GM12891 (cell line): ENCODE results near the gene ZNF644.

Source experiments
- DNase-seq: peaks from one replicate; pipeline ENCODE4 v3.0.0; 2011; ENCODE audit warnings: low spot score; ENCODE audit not compliant: insufficient read length
- FAIRE-seq: peaks from 2 replicates; lab custom pipeline; 2011; peaks lifted over from hg19 to GRCh38; lab: Jason Lieb, UNC
- PAX5 ChIP-seq: IDR thresholded peaks from 2 replicates; pipeline ENCODE4 v1.6.1; 2011; ENCODE audit warnings: low read length, moderate library complexity, mild to moderate bottlenecking; ENCODE audit not compliant: insufficient read depth, severe bottlenecking
- POLR2A ChIP-seq: IDR thresholded peaks from 2 replicates; pipeline ENCODE4 v1.6.1; 2011; ENCODE audit warnings: low read depth, low read length, control low read depth
- POLR2AphosphoS5 ChIP-seq: IDR thresholded peaks from 2 replicates; pipeline ENCODE4 v1.6.1; 2011; ENCODE audit warnings: low read depth, low read length, control low read depth
- POU2F2 ChIP-seq: IDR thresholded peaks from 2 replicates; pipeline ENCODE4 v1.6.1; 2011; ENCODE audit warnings: low read depth, mild to moderate bottlenecking, control low read depth, low read length, moderate library complexity
- SPI1 ChIP-seq: IDR thresholded peaks from 2 replicates; pipeline ENCODE4 v1.6.1; 2011; ENCODE audit warnings: low read depth, low read length, control low read depth
- TAF1 ChIP-seq: IDR thresholded peaks from 2 replicates; pipeline ENCODE4 v1.6.1; 2011; ENCODE audit warnings: low read depth, low read length, control low read depth

The ZNF644 gene

DNA sequence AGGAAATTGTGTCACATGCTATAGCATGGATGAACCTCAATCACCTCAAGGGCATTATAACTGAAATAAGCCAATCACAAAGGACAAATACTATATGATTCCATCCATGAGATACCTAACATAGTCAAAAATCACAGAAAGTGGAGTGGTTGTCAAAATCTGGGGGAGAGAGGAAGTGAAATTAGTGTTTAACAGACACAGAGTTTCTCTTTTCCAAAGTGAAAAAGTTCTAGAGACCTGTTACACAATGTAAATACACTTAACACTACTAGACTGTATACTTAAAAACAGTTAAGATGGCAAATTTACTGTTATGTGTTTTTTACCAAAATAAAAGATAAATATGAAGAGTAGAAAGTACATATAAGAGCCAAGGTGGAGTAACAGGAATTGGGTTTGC lies 31.8 kb downstream of the ZNF644 start:
- no peak for TF ChIP-seq PAX5
- TF ChIP-seq POLR2A: no peak
- no peak for TF ChIP-seq TAF1
- TF ChIP-seq POU2F2: no peak
- peak; percentile 93 for TF ChIP-seq SPI1
- TF ChIP-seq POLR2AphosphoS5: no peak
- no peak for DNase-seq
- FAIRE-seq: no peak

DNA sequence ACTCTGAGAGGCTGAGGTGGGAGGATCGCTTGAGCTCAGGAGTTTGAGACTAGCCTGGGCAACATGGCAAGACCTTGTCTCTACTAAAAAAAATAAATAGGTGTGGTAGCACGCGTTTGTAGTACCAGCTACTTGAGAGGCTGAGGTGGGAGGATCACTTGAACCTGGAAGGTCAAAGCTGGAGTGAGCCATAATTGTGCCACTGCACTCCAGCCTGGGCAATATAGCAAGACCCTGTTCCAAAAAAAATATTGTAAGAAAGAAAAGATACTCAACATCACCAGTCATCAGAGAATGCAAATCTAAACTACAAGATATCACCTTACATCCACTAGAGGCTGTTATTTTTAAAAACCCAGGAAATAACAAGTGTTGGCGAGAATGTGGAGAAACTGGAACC lies 32.5 kb downstream of the ZNF644 start:
- no peak for FAIRE-seq
- no peak for DNase-seq
- TF ChIP-seq TAF1 (no peak), POU2F2 (no peak), POLR2A (no peak), SPI1 (no peak), PAX5 (no peak), POLR2AphosphoS5 (no peak)

DNA sequence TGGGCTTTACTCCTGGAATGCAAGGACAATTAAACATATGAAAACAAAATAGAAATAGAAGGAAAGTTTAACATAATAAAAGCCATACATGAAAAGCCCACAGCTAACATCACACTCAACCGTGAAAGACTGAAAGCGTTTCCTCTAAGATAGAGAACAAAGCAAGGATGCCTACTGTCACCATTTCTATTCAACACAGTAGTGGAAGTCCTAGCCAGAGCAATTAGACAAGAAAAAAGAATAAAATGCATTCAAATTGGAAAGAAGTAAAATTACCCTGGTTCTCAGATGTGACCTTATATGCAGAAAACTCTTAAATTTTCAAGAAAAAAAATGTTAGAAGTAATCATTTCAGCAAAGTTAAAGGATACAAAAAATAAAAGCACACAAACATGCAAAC lies 34.0 kb downstream of the ZNF644 start:
- no peak for TF ChIP-seq POU2F2
- no peak for TF ChIP-seq POLR2A
- no peak for TF ChIP-seq TAF1
- TF ChIP-seq POLR2AphosphoS5: no peak
- no peak for TF ChIP-seq PAX5
- no peak for TF ChIP-seq SPI1
- FAIRE-seq: no peak
- no peak for DNase-seq

DNA sequence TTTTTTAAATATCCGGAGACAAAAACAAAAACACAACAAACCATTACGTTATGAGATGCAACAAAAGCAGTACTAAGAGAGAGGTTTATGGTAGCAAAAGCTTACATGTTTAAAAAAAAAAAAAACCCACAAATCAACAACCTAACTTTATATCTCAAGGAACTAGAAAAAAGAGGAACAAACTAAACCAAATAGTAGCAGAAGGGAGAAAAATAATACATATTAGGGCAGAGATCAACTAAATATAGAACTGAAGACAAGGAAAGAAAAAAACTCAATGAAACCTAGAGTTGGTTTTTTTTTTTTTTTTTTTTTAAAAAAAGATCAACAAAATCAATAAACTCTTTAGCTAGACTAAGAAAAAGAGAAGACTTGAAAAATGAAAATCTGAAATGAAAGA lies 34.9 kb downstream of the ZNF644 start:
- DNase-seq: no peak
- FAIRE-seq: no peak
- TF ChIP-seq PAX5 (no peak), POU2F2 (no peak), POLR2AphosphoS5 (no peak), SPI1 (no peak), TAF1 (no peak), POLR2A (no peak)

DNA sequence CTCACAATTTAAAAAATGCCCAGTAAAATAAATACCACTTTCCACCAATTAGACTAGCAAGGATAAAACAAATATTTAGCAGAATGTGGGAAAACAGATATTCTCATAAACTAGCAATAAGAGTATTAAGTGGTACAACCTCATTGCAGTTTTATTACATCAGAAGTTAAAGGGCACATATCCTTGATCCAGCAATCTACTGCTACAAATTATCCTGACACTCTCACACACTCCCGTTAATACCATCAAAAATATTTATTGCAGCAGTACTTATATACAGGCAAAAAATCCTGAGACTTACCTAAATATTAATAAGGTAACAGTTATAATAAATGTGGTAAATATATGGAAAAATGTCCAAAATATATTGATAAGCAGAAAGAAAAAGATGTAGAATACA lies 44.3 kb downstream of the ZNF644 start:
- FAIRE-seq (no peak), DNase-seq (no peak)
- TF ChIP-seq POLR2A: no peak
- no peak for TF ChIP-seq PAX5
- no peak for TF ChIP-seq POLR2AphosphoS5
- TF ChIP-seq TAF1: no peak
- TF ChIP-seq POU2F2: no peak
- TF ChIP-seq SPI1: no peak

DNA sequence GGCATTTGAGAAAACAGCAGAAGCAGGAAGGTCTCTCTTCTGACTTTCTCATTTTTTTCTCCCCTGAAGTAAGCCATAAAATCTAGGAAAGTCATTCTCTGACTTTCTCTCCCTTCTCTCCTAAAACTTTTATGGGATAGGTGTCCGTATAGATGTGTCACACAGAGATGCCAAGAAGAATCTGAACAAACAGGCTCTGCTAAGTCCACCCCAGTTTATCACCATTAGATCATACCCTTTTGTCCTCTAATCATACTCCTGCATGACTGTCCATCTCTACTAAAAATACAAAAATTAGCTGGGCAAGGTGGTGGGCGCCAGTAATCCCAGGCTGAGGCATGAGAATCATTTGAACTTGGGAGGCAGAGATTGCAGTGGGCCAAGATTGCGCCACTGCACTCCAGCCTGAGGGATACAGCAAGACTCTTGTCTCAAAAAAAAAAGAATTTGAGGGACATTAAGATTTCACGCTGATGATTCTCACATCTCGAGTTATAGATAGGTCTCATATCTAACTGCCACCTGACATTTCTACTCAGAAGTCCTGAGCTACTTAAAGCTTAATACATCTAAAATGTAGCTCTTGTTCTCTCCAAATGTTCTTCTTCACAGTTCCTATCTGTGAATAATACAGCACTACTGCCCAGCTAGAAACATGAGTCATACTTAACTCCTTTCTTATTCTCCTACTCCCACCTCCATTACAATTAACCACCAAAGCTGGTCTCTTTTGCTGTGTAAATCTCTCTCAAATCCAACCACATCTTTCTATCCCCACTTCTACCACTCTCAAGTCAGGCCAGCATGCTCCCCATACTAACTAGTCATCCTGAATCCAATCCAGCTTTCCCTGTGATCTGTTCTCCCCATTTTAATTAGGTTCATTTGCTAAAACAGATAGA lies 47.7 kb downstream of the ZNF644 start:
- DNase-seq (no peak), FAIRE-seq (no peak)
- TF ChIP-seq POU2F2 (no peak), POLR2A (no peak), POLR2AphosphoS5 (no peak), PAX5 (no peak)

DNA sequence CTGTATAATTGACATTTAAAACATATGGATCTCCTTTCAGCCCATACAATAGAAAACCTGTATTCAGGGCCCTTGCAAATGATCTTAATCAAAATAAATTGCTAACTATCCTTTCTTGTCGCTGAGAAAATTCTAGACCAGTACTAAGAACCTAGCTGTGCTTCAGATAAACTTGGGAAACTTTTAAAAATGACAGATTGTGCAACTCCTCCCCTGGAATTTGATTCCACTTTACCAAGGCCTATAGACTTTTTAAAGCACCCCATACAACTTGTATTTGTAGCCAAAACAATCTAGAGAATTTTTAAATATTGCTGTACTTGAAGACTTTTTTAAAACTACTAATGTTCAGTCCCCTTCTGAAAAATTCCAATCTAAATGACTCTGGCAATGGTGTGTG lies 51.6 kb downstream of the ZNF644 start:
- TF ChIP-seq POU2F2: no peak
- no peak for TF ChIP-seq PAX5
- TF ChIP-seq POLR2A: no peak
- no peak for TF ChIP-seq POLR2AphosphoS5
- TF ChIP-seq TAF1: no peak
- TF ChIP-seq SPI1: no peak
- no peak for DNase-seq
- no peak for FAIRE-seq

DNA sequence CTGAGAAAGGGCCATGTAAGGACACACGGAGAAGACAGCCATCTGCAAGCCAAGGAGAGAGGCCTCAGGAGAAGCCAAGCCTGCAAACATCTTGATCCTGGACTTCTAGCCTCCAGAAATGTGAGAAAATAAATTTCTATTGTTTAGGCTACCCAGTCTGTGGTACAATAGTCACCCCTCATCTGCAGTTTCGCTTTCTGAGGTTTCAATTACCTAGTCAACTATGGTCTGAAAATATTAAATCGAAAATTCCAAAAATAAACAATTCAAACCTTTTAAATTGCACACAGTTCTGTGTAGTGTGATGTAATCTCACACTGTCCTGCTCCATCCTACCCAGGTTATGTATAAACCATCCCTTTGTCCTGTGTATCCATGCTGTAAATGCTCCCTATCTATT lies 52.6 kb downstream of the ZNF644 start:
- FAIRE-seq (peak; percentile 38), DNase-seq (no peak)
- no peak for TF ChIP-seq POLR2A
- no peak for TF ChIP-seq POU2F2
- no peak for TF ChIP-seq TAF1
- no peak for TF ChIP-seq SPI1
- no peak for TF ChIP-seq POLR2AphosphoS5
- TF ChIP-seq PAX5: no peak

DNA sequence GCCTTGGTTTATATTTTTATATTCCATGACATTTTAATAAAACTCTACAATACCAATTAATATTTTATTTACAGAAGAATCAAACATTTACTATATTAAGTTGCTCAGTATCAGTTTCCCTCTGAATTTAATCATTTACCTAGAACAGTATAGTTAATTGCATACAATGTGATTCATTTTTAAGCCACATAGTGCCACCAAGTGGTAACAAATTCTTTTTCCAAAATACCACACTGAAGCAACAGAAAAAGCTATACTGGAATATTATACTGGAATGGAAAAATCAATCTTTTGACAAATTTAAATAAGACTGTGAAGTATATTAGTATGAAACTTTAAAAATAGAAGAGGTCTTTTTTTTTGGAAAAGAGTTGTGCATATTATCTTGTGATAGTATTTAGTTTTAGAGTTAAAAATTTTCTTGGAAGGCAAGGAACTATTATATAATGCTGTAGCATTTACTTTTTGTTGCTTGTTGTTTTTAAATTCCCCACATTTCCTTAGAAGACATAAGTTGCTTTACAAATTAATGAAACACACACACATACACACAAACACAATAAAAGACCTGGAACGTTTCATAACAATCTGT lies 57.3 kb downstream of the ZNF644 start:
- FAIRE-seq (no peak), DNase-seq (no peak)
- TF ChIP-seq POU2F2 (no peak), POLR2A (no peak), SPI1 (no peak), POLR2AphosphoS5 (no peak), PAX5 (no peak), TAF1 (no peak)
